DOHH2 (cell line): Measurements from ENCODE around the gene CPED1.

Experiments used
- H3F3A ChIP-seq: fragments of 200-600 bp; sonication (generic), shearing (Covaris generic); 2 replicates; pipeline ENCODE4 v1.6.0; 2016; ENCODE audit warnings: antibody characterized with exemption, mild to moderate bottlenecking; ENCODE audit not compliant: control insufficient read depth, insufficient read depth
- H3K27ac ChIP-seq: fragments of 200-600 bp; sonication (generic); 2 replicates; pipeline ENCODE4 v1.5.1; 2014; ENCODE audit warnings: low read depth, mild to moderate bottlenecking, low read length, moderate library complexity
- H3K27me3 ChIP-seq: fragments of 200-600 bp; sonication (generic); 2 replicates; pipeline ENCODE4 v1.6.1; 2014; ENCODE audit warnings: mild to moderate bottlenecking, low read length, mixed read lengths; ENCODE audit not compliant: control insufficient read depth
- H3K36me3 ChIP-seq: fragments of 200-600 bp; sonication (generic); 2 replicates; pipeline ENCODE4 v1.6.1; 2014; ENCODE audit warnings: mild to moderate bottlenecking, low read length, moderate library complexity, mixed read lengths; ENCODE audit not compliant: control insufficient read depth
- H3K4me1 ChIP-seq: fragments of 200-600 bp; sonication (generic); 2 replicates; pipeline ENCODE4 v1.6.1; 2014; ENCODE audit warnings: mild to moderate bottlenecking, low read length, mixed read lengths; ENCODE audit not compliant: control insufficient read depth
- H3K4me2 ChIP-seq: fragments of 200-600 bp; sonication (generic); 2 replicates; pipeline ENCODE4 v1.6.0; 2014; ENCODE audit warnings: mild to moderate bottlenecking, low read length, moderate library complexity
- H3K4me3 ChIP-seq: fragments of 200-600 bp; sonication (generic); 2 replicates; pipeline ENCODE4 v1.5.1; 2014; ENCODE audit warnings: mild to moderate bottlenecking, low read length, mixed read lengths
- H3K79me2 ChIP-seq: fragments of 200-600 bp; sonication (generic); 2 replicates; pipeline ENCODE4 v1.6.1; 2014; ENCODE audit warnings: mild to moderate bottlenecking, low read length, mixed read lengths; ENCODE audit not compliant: control insufficient read depth
- H3K9me2 ChIP-seq: fragments of 200-600 bp; sonication (generic); replicated peaks from 2 replicates; pipeline ENCODE4 v1.6.1; 2014; ENCODE audit warnings: mild to moderate bottlenecking, low read length, mixed read lengths; ENCODE audit not compliant: control insufficient read depth
- H3K9me3 ChIP-seq: fragments of 200-600 bp; sonication (generic); 2 replicates; pipeline ENCODE4 v1.6.1; 2014; ENCODE audit warnings: antibody characterized with exemption, low read length, mixed read lengths; ENCODE audit not compliant: control insufficient read depth, insufficient read depth
- H4K20me1 ChIP-seq: fragments of 200-600 bp; sonication (generic); 2 replicates; pipeline ENCODE4 v1.6.0; 2014; ENCODE audit warnings: low read depth, mild to moderate bottlenecking, antibody characterized with exemption, low read length, moderate library complexity; ENCODE audit not compliant: control insufficient read depth, insufficient read depth
- EZH2phosphoT487 ChIP-seq: fragments of 200-600 bp; sonication (generic); IDR thresholded peaks from 2 replicates; pipeline ENCODE4 v1.6.1; 2017; ENCODE audit warnings: borderline replicate concordance, mild to moderate bottlenecking, antibody characterized with exemption, low read length, moderate library complexity, mixed read lengths
- TF ChIP-seq, protein P1 (sequence below): fragments of 200-600 bp; sonication (generic); IDR thresholded peaks from one replicate; pipeline ENCODE4 v1.5.1; 2014; ENCODE audit warnings: antibody characterized with exemption, mild to moderate bottlenecking, low read depth, low read length; ENCODE audit not compliant: poor library complexity, severe bottlenecking

Gene CPED1

DNA sequence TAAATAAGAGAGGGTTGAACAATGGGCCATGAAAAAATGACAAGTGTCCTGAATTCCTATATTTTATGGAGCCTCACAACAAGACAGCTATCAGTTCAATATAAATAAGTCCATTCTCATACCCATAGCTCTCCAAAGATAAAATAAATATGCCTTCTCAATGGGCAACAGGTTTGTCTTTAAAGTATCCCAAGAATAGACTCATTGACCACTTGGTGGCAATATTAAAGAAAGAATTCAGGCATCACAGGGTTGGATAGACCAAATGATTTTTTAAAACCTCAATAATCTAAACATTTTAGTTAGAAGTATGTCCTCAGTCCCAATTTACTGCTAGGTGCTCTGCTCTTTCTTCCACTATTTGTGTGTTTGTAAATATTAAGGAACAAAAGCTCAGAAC lies 175.2 kb downstream of the CPED1 start:
- H3F3A ChIP-seq, result no peaks in the 10 kb centered on the region
- no peak overlapping the region for H3K4me2 ChIP-seq
- no peak for TF ChIP-seq EZH2phosphoT487
- TF ChIP-seq, protein P1, sequence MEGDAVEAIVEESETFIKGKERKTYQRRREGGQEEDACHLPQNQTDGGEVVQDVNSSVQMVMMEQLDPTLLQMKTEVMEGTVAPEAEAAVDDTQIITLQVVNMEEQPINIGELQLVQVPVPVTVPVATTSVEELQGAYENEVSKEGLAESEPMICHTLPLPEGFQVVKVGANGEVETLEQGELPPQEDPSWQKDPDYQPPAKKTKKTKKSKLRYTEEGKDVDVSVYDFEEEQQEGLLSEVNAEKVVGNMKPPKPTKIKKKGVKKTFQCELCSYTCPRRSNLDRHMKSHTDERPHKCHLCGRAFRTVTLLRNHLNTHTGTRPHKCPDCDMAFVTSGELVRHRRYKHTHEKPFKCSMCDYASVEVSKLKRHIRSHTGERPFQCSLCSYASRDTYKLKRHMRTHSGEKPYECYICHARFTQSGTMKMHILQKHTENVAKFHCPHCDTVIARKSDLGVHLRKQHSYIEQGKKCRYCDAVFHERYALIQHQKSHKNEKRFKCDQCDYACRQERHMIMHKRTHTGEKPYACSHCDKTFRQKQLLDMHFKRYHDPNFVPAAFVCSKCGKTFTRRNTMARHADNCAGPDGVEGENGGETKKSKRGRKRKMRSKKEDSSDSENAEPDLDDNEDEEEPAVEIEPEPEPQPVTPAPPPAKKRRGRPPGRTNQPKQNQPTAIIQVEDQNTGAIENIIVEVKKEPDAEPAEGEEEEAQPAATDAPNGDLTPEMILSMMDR, result no peak
- no peaks in the 10 kb centered on the region for H4K20me1 ChIP-seq
- H3K9me2 ChIP-seq, result no peaks in the 10 kb centered on the region
- H3K9me3 ChIP-seq, result no peaks in the 10 kb centered on the region
- H3K4me3 ChIP-seq, result no peak overlapping the region
- no peaks in the 10 kb centered on the region for H3K27me3 ChIP-seq
- no peak overlapping the region for H3K27ac ChIP-seq
- no peaks in the 10 kb centered on the region for H3K79me2 ChIP-seq
- H3K4me1 ChIP-seq, result peaks cover 12% of the 10 kb centered on the region
- no peaks in the 10 kb centered on the region for H3K36me3 ChIP-seq

DNA sequence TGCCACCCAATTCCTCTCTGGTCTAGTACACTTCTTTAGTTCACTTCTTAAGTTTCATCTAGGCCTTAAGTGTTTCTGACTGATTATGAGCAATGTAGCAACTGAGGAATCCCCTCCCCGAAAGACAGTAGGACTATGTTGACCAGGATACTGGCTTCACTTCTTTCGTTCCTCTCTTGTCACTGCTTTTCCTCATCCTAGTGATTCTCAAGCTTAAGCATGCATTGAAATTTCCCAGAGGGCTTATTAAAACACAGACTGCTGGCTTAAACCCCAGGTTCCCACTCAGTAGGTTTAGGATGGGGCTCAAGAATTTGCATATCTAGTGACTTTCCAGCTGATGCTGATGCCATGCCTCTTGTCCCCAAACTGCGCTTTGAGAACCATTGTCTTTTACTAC lies 175.7 kb downstream of the CPED1 start:
- H3K27me3 ChIP-seq, result no peaks in the 10 kb centered on the region
- no peaks in the 10 kb centered on the region for H3K36me3 ChIP-seq
- TF ChIP-seq, protein P1, result no peak
- TF ChIP-seq EZH2phosphoT487, result no peak
- no peaks in the 10 kb centered on the region for H3K9me3 ChIP-seq
- no peaks in the 10 kb centered on the region for H3F3A ChIP-seq
- no peak overlapping the region for H3K27ac ChIP-seq
- H3K79me2 ChIP-seq, result no peaks in the 10 kb centered on the region
- no peaks in the 10 kb centered on the region for H3K9me2 ChIP-seq
- no peak overlapping the region for H3K4me2 ChIP-seq
- peaks cover 12% of the 10 kb centered on the region for H3K4me1 ChIP-seq
- H3K4me3 ChIP-seq, result no peak overlapping the region
- H4K20me1 ChIP-seq, result no peaks in the 10 kb centered on the region

DNA sequence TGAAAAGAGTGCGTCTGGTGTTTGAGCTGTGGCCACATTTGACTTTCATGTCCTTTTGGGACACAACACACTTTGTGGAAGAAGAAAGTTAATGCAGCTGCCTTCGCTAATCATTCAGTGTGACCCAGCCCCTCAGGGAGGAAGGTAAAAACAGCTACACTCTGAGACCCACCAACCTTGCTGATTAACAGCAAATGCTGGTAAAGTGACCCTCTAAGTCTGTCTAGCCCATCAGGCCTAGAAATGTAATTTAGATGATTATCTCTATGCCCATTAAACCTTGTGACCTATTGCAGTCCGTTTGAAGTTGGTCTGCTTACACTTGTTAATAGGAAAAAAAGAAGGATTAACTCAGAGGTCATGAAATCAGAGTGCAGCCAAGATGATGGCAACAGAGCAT lies 178.4 kb downstream of the CPED1 start:
- H3K27me3 ChIP-seq, result no peaks in the 10 kb centered on the region
- no peaks in the 10 kb centered on the region for H3K9me3 ChIP-seq
- no peaks in the 10 kb centered on the region for H3K9me2 ChIP-seq
- H4K20me1 ChIP-seq, result no peaks in the 10 kb centered on the region
- H3F3A ChIP-seq, result no peaks in the 10 kb centered on the region
- no peaks in the 10 kb centered on the region for H3K36me3 ChIP-seq
- no peak for TF ChIP-seq EZH2phosphoT487
- TF ChIP-seq, protein P1, result no peak
- H3K4me2 ChIP-seq, result no peak overlapping the region
- H3K4me3 ChIP-seq, result no peak overlapping the region
- H3K79me2 ChIP-seq, result no peaks in the 10 kb centered on the region
- H3K27ac ChIP-seq, result no peak overlapping the region
- H3K4me1 ChIP-seq, result peaks cover 12% of the 10 kb centered on the region

DNA sequence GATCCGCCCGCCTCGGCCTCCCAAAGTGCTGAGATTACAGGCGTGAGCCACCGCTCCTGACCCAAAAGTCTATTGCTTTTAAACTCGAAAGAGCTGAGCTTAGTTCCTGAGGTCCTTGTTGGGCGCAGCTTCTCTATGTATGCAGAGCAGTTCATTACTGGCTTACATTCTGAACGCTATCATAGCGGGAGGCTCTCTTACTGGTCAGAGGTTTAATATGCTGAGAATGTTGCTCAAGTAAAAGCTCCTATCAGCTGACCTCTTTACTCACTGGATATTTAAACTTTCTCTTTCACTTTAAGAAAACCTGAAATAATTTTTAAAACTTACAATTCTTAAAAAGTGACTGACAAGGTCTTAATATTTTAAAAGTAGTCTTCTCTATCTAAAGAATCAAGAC lies 179.5 kb downstream of the CPED1 start:
- H3K4me3 ChIP-seq, result no peak overlapping the region
- no peaks in the 10 kb centered on the region for H3K79me2 ChIP-seq
- no peaks in the 10 kb centered on the region for H3K9me2 ChIP-seq
- H3K4me1 ChIP-seq, result peaks cover 10% of the 10 kb centered on the region
- no peak for TF ChIP-seq EZH2phosphoT487
- TF ChIP-seq, protein P1, result no peak
- no peak overlapping the region for H3K27ac ChIP-seq
- H4K20me1 ChIP-seq, result no peaks in the 10 kb centered on the region
- no peaks in the 10 kb centered on the region for H3K27me3 ChIP-seq
- H3K4me2 ChIP-seq, result no peak overlapping the region
- H3K36me3 ChIP-seq, result no peaks in the 10 kb centered on the region
- no peaks in the 10 kb centered on the region for H3F3A ChIP-seq
- H3K9me3 ChIP-seq, result no peaks in the 10 kb centered on the region
